Progenitor cell of endocrine pancreas (in vitro differentiated cells): ENCODE data around the gene RAG2. TPM values are rescaled to one million over a fixed set of nuclear protein-coding genes. Genes with fewer than 3 reads are reported as not detected.

ENCODE experiments used
- DNase-seq: peaks from one replicate; pipeline ENCODE4 v3.0.0; 2021; ENCODE audit warnings: low spot score; ENCODE audit not compliant: unreplicated experiment
- H3K27ac Mint-ChIP-seq: 2 replicates; pipeline ENCODE4 v1.8.0; 2021; ENCODE audit warnings: mild to moderate bottlenecking, moderate library complexity, mixed read lengths
- H3K27me3 Mint-ChIP-seq: 2 replicates; pipeline ENCODE4 v1.8.0; 2021; ENCODE audit warnings: mixed read lengths
- H3K36me3 Mint-ChIP-seq: 2 replicates; pipeline ENCODE4 v1.8.0; 2022; ENCODE audit warnings: mixed read lengths; ENCODE audit not compliant: insufficient read depth
- H3K4me1 Mint-ChIP-seq: 2 replicates; pipeline ENCODE4 v1.8.0; 2021; ENCODE audit warnings: low read depth, mixed read lengths
- H3K4me3 Mint-ChIP-seq: 2 replicates; pipeline ENCODE4 v1.8.0; 2021; ENCODE audit warnings: low read depth, mild to moderate bottlenecking, moderate library complexity, mixed read lengths
- H3K9me3 Mint-ChIP-seq: 2 replicates; pipeline ENCODE4 v1.8.0; 2021; ENCODE audit warnings: low read depth, mixed read lengths
- total RNA-seq: library from RNA; stranded (reverse); gene quantifications from 2 replicates; pipeline ENCODE4 v1.2.1, GENCODE V29; 2021
- TF ChIP-seq, protein P1 (sequence below): fragments of 200-600 bp; sonication (generic); IDR thresholded peaks from one replicate; pipeline ENCODE4 v1.5.0; 2021; ENCODE audit warnings: antibody characterized with exemption, mild to moderate bottlenecking; ENCODE audit not compliant: unreplicated experiment

The RAG2 gene
- total RNA-seq, 1 donor from 2014 or later = not detected

DNA sequence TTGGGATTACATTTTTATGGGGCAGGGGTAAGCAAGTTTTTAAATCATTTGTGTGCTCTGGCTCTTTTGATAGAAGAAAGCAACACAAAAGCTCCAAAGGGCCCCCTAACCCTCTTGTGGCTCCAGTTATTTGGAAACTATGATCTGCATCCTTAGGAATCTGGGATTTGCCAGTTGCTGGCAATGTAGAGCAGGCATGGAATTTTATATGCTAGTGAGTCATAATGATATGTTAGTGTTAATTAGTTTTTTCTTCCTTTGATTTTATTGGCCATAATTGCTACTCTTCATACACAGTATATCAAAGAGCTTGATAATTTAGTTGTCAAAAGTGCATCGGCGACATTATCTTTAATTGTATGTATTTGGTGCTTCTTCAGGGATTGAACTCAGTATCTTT, 20.2 kb downstream of the RAG2 start:
- H3K4me1 Mint-ChIP-seq = peaks cover 11% of the 10 kb centered on the region
- H3K27me3 Mint-ChIP-seq = peaks cover 7% of the 10 kb centered on the region
- H3K27ac Mint-ChIP-seq = no peak overlapping the region
- no peaks in the 10 kb centered on the region for H3K36me3 Mint-ChIP-seq
- DNase-seq = no peak
- TF ChIP-seq, protein P1, sequence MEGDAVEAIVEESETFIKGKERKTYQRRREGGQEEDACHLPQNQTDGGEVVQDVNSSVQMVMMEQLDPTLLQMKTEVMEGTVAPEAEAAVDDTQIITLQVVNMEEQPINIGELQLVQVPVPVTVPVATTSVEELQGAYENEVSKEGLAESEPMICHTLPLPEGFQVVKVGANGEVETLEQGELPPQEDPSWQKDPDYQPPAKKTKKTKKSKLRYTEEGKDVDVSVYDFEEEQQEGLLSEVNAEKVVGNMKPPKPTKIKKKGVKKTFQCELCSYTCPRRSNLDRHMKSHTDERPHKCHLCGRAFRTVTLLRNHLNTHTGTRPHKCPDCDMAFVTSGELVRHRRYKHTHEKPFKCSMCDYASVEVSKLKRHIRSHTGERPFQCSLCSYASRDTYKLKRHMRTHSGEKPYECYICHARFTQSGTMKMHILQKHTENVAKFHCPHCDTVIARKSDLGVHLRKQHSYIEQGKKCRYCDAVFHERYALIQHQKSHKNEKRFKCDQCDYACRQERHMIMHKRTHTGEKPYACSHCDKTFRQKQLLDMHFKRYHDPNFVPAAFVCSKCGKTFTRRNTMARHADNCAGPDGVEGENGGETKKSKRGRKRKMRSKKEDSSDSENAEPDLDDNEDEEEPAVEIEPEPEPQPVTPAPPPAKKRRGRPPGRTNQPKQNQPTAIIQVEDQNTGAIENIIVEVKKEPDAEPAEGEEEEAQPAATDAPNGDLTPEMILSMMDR = no peak
- peaks cover 10% of the 10 kb centered on the region for H3K9me3 Mint-ChIP-seq
- H3K4me3 Mint-ChIP-seq = no peak overlapping the region

GRCh38 chr11:36577373-36577772, 20.7 kb downstream of the RAG2 start:
- TF ChIP-seq, protein P1 = no peak
- H3K36me3 Mint-ChIP-seq = no peaks in the 10 kb centered on the region
- peaks cover 11% of the 10 kb centered on the region for H3K4me1 Mint-ChIP-seq
- no peak overlapping the region for H3K4me3 Mint-ChIP-seq
- no peak for DNase-seq
- H3K9me3 Mint-ChIP-seq = peaks cover 10% of the 10 kb centered on the region
- no peak overlapping the region for H3K27ac Mint-ChIP-seq
- peaks cover 7% of the 10 kb centered on the region for H3K27me3 Mint-ChIP-seq

DNA sequence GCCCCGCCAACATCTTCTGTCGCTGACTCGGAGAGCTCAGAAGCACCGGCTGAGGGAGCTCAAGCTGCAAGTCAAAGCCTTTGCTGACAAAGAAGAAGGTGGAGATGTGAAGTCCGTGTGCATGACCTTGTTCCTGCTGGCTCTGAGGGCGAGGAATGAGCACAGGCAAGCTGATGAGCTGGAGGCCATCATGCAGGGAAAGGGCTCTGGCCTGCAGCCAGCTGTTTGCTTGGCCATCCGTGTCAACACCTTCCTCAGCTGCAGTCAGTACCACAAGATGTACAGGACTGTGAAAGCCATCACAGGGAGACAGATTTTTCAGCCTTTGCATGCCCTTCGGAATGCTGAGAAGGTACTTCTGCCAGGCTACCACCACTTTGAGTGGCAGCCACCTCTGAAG, 23.6 kb downstream of the RAG2 start:
- Mint-ChIP-seq H3K27ac (no peak overlapping the region), H3K4me1 (peaks cover 11% of the 10 kb centered on the region), H3K36me3 (no peaks in the 10 kb centered on the region), H3K9me3 (no peaks in the 10 kb centered on the region), H3K4me3 (no peak overlapping the region), H3K27me3 (peaks cover 13% of the 10 kb centered on the region)
- TF ChIP-seq, protein P1 = no peak
- no peak for DNase-seq

DNA sequence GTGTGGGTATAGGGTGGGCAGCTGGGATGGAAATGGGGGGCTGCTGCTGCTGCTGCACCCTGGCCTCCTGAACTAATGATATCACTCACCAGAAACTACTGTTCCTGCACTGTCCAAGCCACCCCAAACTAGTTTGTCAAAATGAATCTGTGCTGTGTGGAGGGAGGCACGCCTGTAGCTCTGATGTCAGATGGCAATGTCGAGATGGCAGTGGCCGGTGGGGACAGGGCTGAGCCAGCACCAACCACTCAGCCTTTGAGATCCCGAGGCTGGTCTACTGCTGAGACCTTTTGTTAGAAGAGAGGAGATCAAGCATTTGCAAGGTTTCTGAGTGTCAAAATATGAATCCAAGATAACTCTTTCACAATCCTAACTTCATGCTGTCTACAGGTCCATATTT, 28.9 kb downstream of the RAG2 start:
- no peak for DNase-seq
- no peak overlapping the region for H3K4me3 Mint-ChIP-seq
- H3K9me3 Mint-ChIP-seq = no peaks in the 10 kb centered on the region
- H3K36me3 Mint-ChIP-seq = no peaks in the 10 kb centered on the region
- TF ChIP-seq, protein P1 = no peak
- H3K27ac Mint-ChIP-seq = no peak overlapping the region
- peaks cover 2% of the 10 kb centered on the region for H3K4me1 Mint-ChIP-seq
- H3K27me3 Mint-ChIP-seq = peaks cover 31% of the 10 kb centered on the region

- no peak within 1 kb of the TSS for H3K4me3 Mint-ChIP-seq
- H3K27ac Mint-ChIP-seq = no peak within 1 kb of the TSS
- peaks cover 32% of the 10 kb centered on the region for H3K27me3 Mint-ChIP-seq
- peaks cover 2% of the 10 kb centered on the region for H3K4me1 Mint-ChIP-seq
- TF ChIP-seq, protein P1 = no peak
- no peaks in the 10 kb centered on the region for H3K9me3 Mint-ChIP-seq
- no peak for DNase-seq
- H3K36me3 Mint-ChIP-seq = no peaks in the 10 kb centered on the region
These were observed 30.3 kb downstream of the RAG2 start, which contains the start of gene RAG1 for GRCh38 chr11:36567694-36568093. RAG1 (plus strand) TSS chr11:36568007; CDS start chr11:36573305, 5,298 bp downstream.
